Neural cell (in vitro differentiated cells): ENCODE results near the gene PPP2R5B. TPM values are rescaled to one million over a fixed set of nuclear protein-coding genes. Genes with fewer than 3 reads are reported as not detected.

Experiments used
- H2AFZ ChIP-seq: fragments of 200-600, 300-800 bp; sonication (generic), shearing (Covaris generic); 2 replicates; pipeline ENCODE4 v1.6.0; 2014; ENCODE audit warnings: low read depth, mild to moderate bottlenecking, antibody characterized with exemption, low read length, moderate library complexity
- H3F3A ChIP-seq: fragments of 200-600 bp; shearing (Covaris generic); 2 replicates; pipeline ENCODE4 v1.6.1; 2016; ENCODE audit warnings: mild to moderate bottlenecking, moderate library complexity, mixed read lengths, antibody characterized with exemption, low read length; ENCODE audit not compliant: insufficient read depth, poor library complexity, severe bottlenecking
- H3K27ac ChIP-seq: fragments of 200-600, 300-800 bp; sonication (generic), shearing (Covaris generic); 2 replicates; pipeline ENCODE4 v1.5.1; 2014; ENCODE audit warnings: mild to moderate bottlenecking, low read length, moderate library complexity
- H3K27me3 ChIP-seq: fragments of 300-800, 200-600 bp; sonication (generic), shearing (Covaris generic); 2 replicates; pipeline ENCODE4 v1.6.0; 2014; ENCODE audit warnings: mild to moderate bottlenecking, low read depth, low read length, moderate library complexity; ENCODE audit not compliant: insufficient read depth
- H3K36me3 ChIP-seq: fragments of 300-800, 200-600 bp; sonication (generic), shearing (Covaris generic); 2 replicates; pipeline ENCODE4 v1.5.1; 2014; ENCODE audit warnings: mild to moderate bottlenecking, antibody characterized with exemption, low read length, moderate library complexity; ENCODE audit not compliant: insufficient read depth
- H3K4me2 ChIP-seq: fragments of 300-800, 200-600 bp; sonication (generic), shearing (Covaris generic); 2 replicates; pipeline ENCODE4 v1.6.0; 2014; ENCODE audit warnings: mild to moderate bottlenecking, low read length
- H3K4me3 ChIP-seq: fragments of 300-800, 200-600 bp; sonication (generic), shearing (Covaris generic); 2 replicates; pipeline ENCODE4 v1.5.1; 2014; ENCODE audit warnings: mild to moderate bottlenecking, low read length, moderate library complexity
- H3K79me2 ChIP-seq: fragments of 200-600 bp; shearing (Covaris generic); replicated peaks from 2 replicates; pipeline ENCODE4 v1.6.0; 2014; ENCODE audit warnings: mild to moderate bottlenecking, low read length, moderate library complexity; ENCODE audit not compliant: insufficient read depth
- H3K9ac ChIP-seq: fragments of 300-800, 200-600 bp; sonication (generic), shearing (Covaris generic); 2 replicates; pipeline ENCODE4 v1.6.1; 2016; ENCODE audit warnings: mild to moderate bottlenecking, low read length, mixed read lengths
- H3K9me2 ChIP-seq: fragments of 200-600 bp; shearing (Covaris generic); 2 replicates; pipeline ENCODE4 v1.6.1; 2016; ENCODE audit warnings: mild to moderate bottlenecking, low read length, mixed read lengths; ENCODE audit not compliant: insufficient read depth
- H3K9me3 ChIP-seq: fragments of 200-600, 300-800 bp; sonication (generic), shearing (Covaris generic); 2 replicates; pipeline ENCODE4 v1.6.1; 2016; ENCODE audit warnings: mild to moderate bottlenecking, mixed run types, low read length, moderate library complexity, mixed read lengths
- H4K20me1 ChIP-seq: fragments of 200-600 bp; shearing (Covaris generic); 2 replicates; pipeline ENCODE4 v1.6.1; 2016; ENCODE audit warnings: mild to moderate bottlenecking, mixed run types; ENCODE audit not compliant: insufficient read depth
- CTCF ChIP-seq: fragments of 450-650 bp; IDR thresholded peaks from 2 replicates; pipeline ENCODE4 v1.5.1; 2014; ENCODE audit warnings: antibody characterized with exemption, mild to moderate bottlenecking, moderate library complexity; ENCODE audit not compliant: poor library complexity, severe bottlenecking
- EP300 ChIP-seq: fragments of 450-650 bp; conservative IDR thresholded peaks from 2 replicates; pipeline ENCODE4 v1.6.1; 2014; ENCODE audit warnings: antibody characterized with exemption, mild to moderate bottlenecking, moderate library complexity; ENCODE audit not compliant: poor library complexity, severe bottlenecking
- EZH2 ChIP-seq: fragments of 200-600, 300-800 bp; shearing (Covaris generic), sonication (generic); IDR thresholded peaks from 2 replicates; pipeline ENCODE4 v1.6.1; 2014; ENCODE audit warnings: antibody characterized with exemption, low read length, borderline replicate concordance, mild to moderate bottlenecking; ENCODE audit not compliant: insufficient read depth, poor library complexity, severe bottlenecking
- MXI1 ChIP-seq: fragments of 450-650 bp; conservative IDR thresholded peaks from 2 replicates; pipeline ENCODE4 v1.6.1; 2014; ENCODE audit warnings: antibody characterized with exemption, mild to moderate bottlenecking; ENCODE audit not compliant: poor library complexity, severe bottlenecking
- POLR2AphosphoS5 ChIP-seq: IDR thresholded peaks from 2 replicates; pipeline ENCODE4 v1.6.1; 2012
- RAD21 ChIP-seq: fragments of 450-650 bp; conservative IDR thresholded peaks from 2 replicates; pipeline ENCODE4 v1.6.1; 2014; ENCODE audit warnings: antibody characterized with exemption, mild to moderate bottlenecking, moderate library complexity
- REST ChIP-seq: IDR thresholded peaks from 2 replicates; pipeline ENCODE4 v1.6.1; 2012; ENCODE audit warnings: borderline replicate concordance
- SMC3 ChIP-seq: fragments of 450-650 bp; conservative IDR thresholded peaks from 2 replicates; pipeline ENCODE4 v1.6.1; 2014; ENCODE audit warnings: antibody characterized with exemption, mild to moderate bottlenecking, moderate library complexity; ENCODE audit not compliant: poor library complexity
- TAF1 ChIP-seq: IDR thresholded peaks from 2 replicates; pipeline ENCODE4 v1.6.1; 2012; ENCODE audit warnings: low read depth
- polyA plus RNA-seq: library from polyadenylated mRNA; depleted of rRNA; stranded (reverse); fragments of >200 nt; gene quantifications from 2 replicates; pipeline ENCODE4 v1.2.3, GENCODE V29; 2014

PPP2R5B gene
- polyA plus RNA-seq, 1 donor from 2014 or later: 76.1 TPM

GRCh38 chr11:64908766-64909165, 15.7 kb upstream of the PPP2R5B start:
- no peak overlapping the region for H3K4me2 ChIP-seq
- H3K9me3 ChIP-seq: no peaks in the 10 kb centered on the region
- no peaks in the 10 kb centered on the region for H3K79me2 ChIP-seq
- H3K9ac ChIP-seq: no peak overlapping the region
- no peaks in the 10 kb centered on the region for H4K20me1 ChIP-seq
- no peaks in the 10 kb centered on the region for H3K9me2 ChIP-seq
- H3K36me3 ChIP-seq: no peaks in the 10 kb centered on the region
- no peak for TF ChIP-seq REST
- no peak for TF ChIP-seq EP300
- TF ChIP-seq MXI1: no peak
- TF ChIP-seq POLR2AphosphoS5: no peak
- no peak for TF ChIP-seq EZH2
- no peak for TF ChIP-seq CTCF
- TF ChIP-seq TAF1: no peak
- no peak for TF ChIP-seq RAD21
- TF ChIP-seq SMC3: no peak
- no peaks in the 10 kb centered on the region for H3K27me3 ChIP-seq
- no peak overlapping the region for H3K27ac ChIP-seq
- H2AFZ ChIP-seq: no peak overlapping the region
- H3K4me3 ChIP-seq: no peak overlapping the region
- no peaks in the 10 kb centered on the region for H3F3A ChIP-seq

- Histone ChIP-seq H3K9me3 (no peaks in the 10 kb centered on the region), H3K4me3 (no peak overlapping the region), H3F3A (no peaks in the 10 kb centered on the region), H3K9ac (no peak overlapping the region), H3K9me2 (no peaks in the 10 kb centered on the region), H3K4me2 (no peak overlapping the region), H4K20me1 (no peaks in the 10 kb centered on the region), H3K27ac (no peak overlapping the region), H3K36me3 (no peaks in the 10 kb centered on the region), H2AFZ (no peak overlapping the region), H3K79me2 (no peaks in the 10 kb centered on the region), H3K27me3 (no peaks in the 10 kb centered on the region)
- no peak for TF ChIP-seq TAF1
- no peak for TF ChIP-seq CTCF
These were observed 14.7 kb upstream of the PPP2R5B start for GRCh38 chr11:64909653-64910343.
